GDM1 (cell line): ENCODE measurements around the gene EXOSC9.
A peak's percentile ranks its signal among the peaks of the same experiment; 100 is the strongest.

Source experiments
- DNase-seq: peaks from one replicate; lab custom pipeline; 2025; lab: John Stamatoyannopoulos, UW

Gene EXOSC9

DNA sequence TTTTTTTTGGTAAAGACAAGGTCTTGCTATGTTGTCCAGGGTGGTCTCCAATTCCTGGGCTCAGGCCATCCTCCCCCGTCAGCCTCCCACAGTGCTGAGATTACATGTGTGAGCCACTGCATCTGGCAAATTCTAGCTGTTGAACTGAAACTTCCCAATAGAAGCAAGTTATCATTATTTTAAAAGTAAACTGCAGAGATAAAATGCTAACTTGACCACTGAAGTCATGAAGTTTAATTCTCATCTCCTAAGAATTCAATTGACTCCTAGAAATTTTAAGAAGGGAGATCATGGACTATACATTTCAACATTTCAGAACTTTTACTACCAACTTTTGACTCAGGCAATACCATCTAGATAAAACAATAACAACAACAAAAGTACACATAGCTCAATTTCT is 11.7 kb upstream of the EXOSC9 start:
- no peak for DNase-seq

DNA sequence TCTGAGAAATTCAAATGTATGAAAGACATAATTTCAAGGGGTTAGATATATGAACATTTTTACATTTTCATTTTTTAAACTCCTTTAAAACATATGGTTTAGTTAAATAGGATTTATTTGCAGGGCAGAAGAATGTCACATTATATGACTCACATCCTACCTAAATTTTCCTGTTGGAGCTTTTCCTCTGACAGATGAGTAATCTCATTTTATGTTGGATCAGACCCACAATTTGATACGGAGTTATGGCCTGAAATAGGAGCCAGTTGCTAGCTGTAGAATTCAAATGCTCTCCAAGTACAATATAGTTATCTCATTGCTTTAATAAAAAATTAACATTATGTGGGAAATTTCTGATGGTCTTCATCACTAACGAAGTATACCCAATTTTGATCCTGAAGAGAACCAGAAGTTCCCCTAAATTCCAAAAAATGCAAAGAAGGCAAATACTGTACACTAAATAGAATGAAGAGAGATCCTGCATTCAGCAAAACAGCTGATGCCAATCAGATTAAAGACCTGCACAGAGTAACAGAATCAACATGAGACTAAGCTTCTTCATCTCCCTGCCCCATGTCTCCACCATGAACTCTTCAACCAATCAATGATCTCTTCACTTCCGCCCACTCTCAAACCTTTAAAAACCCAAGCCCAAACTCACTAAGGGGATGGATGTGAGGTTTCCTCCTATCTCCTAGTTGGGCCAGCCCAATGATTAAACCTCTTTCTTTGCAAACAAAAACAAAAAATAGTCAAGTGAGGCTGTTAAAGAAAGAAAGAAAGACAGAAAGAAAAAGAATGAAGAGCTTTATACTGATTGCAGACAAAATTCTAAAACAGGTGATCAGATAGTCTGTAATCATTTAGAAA is 10.9 kb upstream of the EXOSC9 start:
- no peak for DNase-seq

DNA sequence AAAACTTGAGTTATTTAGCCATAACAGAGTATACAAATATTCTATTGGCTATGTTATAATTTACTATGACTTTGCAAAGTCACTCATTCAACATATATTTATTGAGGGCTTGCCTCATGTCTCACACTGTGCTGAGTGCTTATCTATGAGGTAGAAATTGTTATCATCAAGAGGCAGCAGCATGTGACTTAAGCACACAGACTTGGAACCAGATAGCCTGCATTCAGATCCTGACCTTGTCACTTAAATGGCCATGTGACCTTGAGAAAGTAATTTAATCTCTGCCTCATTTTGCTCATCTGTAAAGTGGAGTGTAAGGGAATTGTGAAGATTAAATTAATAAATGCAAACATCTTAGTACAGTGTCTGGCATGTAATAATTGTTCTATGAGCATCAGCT is 10.1 kb upstream of the EXOSC9 start:
- no peak for DNase-seq

DNA sequence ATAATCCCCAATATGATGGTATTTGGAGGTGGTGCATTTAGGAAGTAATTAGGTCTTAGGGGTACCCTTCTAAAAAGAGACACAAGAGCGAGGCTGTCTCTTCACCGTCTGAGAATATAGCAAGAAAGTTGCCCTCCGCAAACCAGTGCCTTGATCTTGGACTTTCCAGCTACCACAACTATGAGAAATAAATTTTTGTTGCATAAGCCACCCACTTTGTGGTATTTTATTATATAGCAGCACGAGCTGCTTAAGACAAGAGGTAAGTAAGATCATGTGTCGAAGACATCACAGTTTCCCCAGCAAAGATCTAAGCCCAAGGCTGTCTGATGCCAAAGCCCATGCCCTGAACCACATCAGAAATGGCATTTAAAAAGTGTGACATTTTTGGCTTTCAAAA is 9.6 kb upstream of the EXOSC9 start:
- DNase-seq, result no peak

DNA sequence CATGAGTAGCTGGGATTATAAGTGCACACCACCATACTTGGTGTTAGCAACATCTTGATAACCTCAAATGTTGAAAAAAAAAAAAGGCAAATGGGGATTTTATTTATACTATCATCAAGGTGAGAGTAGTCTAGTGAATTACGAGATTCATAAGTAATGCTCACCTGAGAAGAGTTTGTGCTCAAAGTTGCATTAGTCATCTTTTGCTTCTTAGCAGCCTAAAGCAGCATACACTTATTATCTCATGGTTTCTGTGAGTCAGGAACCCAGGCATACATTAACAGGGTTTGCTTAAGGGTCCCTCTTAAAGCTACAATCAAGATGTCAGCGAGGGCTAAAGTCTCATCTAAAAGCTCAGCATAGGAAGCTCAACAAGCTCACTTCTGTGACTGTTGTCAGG is 8.2 kb upstream of the EXOSC9 start:
- DNase-seq, result no peak

DNA sequence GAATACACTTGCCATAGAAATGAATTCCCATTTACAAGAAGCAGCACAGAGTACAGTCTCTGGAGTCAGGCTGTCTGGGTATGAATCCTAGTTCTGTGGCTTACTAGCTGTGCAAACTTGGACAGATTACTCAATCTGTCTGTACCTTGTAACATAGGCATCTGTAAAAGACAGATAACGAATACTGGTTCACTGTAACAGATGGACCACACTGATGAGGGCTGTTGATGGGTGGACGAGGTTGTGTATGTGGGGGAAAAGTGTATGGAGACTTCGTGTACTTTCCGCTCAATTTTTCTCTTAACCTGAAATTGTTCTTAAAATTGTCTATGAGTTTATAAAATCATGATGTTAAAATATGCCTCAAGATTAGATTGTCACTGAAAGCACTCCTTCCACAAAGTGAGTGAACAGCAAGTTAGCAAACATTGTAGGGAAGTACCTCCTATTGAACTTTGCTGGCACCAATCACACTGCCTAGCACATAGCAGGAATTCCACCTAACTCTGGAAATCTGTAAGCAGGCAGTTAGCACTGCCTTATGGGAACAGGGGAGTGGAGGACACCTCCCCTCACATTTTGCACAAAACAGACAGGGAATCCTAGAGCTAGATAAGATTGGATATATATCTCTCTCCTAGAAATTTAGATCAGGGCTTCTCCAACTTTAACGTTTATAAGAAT is 6.5 kb upstream of the EXOSC9 start:
- DNase-seq, result no peak

DNA sequence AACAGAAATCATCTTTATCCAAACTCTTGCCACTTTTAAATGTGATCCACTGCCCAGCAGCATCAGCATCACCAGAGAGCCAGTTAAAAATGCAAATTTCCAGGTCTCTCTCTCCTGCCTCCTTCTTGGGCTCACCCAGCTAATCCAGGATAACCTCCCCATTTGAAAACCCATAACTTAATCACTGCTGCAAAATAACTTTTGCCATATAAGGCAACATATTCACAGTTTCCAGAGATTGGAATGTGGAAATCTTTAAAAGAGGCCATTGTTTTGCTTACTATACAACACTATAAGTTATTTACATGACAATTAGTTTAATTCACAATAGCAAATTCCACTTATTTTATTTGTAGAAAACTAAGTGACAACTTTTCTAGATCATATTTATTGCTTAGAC is 4.8 kb upstream of the EXOSC9 start:
- DNase-seq, result no peak

DNA sequence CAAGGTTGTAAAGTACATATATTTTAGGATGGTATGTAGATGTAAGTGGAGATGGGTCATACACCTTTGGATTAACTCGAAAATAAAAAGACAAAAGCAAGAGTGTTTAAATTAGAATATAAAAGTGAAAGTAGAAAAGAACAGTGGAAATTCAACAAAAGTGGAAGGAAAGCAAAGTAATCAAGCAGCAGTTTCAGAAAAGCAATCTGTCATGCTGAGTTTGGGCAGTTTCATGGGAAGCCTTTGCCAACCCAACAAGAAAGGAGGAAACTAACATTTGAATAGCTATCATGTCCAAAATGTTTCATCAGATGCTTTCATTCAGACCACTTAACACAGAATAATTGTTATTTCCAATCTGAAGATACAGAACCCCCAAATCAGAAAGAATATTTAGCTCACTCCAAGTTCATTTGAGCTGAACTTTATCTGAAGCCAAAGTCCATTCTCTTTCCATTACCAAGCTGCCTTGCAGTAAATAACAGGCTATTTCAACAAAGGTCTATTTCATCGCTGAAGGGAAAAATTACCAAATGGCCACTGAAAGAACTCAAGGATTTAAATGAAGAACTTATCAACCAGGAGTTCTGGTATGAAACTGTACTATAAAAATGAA is 1.8 kb upstream of the EXOSC9 start:
- no peak for DNase-seq

DNA sequence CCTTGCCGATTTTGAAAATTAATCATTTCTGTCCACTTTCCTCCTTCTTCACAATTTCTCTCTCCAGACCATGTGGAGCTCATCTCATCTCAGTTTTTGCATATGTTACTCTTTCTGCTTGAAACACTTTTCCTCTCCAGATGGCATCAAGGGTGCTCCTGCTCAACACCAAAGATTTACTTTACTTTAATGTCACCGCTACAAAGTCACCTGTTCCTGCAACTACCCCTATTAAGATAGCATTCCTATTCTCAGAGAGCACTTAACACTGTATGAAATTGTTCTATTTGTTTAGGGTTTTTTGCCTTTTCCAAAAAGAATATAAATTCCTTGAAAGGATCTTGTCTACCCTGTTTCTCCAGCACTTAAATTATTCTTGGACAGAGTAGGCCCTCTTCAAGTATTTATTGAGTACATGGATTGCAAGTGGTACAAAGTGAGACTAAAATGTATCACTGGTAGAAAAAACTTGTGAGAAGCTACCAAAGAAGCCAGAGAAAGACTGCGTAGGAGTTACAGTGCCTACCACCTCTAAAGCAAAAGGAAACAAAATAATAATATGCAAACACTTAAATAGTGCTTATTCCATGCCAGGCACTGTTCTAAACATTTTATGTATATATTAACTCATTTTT is 1.1 kb upstream of the EXOSC9 start:
- DNase-seq, result no peak

DNA sequence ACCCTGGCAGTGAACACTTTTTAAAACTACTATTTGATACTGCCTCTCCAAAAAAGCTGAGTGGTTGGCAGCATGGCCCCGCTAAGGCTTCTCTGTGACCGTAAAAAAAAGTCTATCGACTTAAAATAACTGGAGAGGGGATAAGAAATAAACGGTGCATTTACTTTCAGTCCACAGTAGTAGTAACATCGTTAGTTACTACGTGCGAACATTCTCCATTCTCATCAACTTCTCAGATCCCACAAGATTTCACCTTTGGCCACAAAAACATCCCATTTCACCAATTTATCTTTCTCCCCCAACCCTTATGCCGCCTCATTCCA is 524 bp upstream of the EXOSC9 start:
- no peak for DNase-seq

DNA sequence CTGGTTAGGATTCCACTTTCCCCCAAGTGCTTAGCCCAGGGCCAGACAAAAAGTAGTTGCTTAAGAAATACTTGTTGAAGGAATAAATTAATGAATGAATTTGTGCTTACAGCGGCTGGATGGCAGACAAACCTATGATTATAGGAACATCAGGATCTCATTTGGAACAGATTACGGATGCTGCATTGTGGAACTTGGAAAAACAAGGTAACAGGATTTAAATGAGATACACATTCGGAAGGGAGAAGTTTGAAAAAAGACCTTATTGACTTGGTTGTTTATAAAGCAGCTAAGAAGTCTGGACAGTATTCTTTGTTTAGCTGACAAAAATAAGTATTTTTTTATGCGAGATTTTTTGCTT is 572 bp downstream of the EXOSC9 start:
- DNase-seq, result no peak

DNA sequence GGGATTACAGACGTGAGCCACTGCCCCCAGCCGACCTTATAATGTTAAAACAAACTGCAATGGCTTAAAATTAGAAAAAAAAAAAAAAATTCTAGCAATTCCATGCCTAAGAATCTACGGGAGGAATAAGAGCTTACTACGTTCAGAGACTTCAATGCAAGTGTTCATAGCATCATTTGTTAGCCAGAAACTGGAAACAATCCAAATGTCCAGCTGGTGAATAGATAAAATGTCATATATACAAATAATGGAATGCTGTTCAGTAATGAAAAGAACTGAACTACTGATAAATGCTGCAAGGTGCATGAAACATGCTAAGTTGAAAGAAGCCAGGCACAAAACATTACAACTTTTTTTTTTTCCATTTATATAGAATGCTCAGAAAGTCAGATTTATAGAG is 5.3 kb downstream of the EXOSC9 start:
- no peak for DNase-seq

DNA sequence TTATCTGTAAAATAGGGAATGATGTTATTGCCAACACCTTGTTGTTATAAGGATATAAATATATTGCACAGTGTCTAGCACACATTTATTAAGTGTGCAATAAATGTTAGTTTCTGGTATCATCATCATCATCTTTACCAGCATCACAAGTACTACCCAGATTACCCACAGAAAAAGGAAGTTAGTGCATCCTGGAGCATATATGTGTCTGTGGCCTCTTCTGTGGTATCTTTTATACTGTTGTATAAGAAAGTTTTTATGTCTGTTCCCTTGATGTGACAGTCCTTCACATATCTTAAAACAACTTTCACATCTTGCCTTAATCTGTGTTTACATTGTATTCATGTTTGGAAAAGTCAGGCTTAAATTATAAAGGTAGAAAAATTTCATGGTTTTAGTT is 10.0 kb downstream of the EXOSC9 start:
- no peak for DNase-seq

DNA sequence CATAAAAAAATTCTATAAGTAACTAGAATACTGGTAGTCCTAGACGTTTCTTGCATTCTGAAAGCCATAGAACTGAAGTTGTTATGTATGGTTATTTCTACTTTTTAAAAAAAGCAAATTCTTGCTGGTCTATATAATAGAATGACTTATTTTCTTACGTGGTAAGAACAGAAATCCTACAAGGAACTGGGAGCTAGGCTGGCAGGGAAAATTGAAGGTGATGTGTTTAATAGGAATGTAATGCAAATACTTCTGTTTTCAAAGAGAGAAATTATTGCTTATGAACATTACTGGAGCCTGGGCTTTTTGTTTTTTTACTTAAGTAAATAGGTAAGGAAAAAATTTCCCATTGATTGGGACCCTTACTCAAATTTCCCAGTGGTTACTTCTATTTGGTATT is 13.6 kb downstream of the EXOSC9 start:
- no peak for DNase-seq

DNA sequence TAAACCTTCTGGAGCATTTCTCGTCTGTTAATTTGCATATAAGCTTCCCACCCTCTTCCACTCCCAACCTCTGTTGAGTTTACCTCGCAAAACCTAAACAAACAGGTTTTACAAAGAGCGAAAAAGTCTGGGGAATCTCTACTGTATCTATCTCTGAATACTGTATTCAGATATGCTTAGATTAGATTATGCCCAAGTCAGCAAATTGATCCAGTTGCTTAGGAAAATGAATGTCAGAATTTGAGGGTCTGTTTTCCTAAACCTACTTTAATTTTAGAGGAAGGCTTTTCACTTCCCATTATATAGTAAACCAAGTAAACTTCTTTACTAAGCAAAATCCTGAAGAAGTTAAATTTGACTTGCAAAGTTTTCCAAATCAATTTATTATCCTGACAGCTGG is 15.9 kb downstream of the EXOSC9 start:
- DNase-seq, result no peak

DNA sequence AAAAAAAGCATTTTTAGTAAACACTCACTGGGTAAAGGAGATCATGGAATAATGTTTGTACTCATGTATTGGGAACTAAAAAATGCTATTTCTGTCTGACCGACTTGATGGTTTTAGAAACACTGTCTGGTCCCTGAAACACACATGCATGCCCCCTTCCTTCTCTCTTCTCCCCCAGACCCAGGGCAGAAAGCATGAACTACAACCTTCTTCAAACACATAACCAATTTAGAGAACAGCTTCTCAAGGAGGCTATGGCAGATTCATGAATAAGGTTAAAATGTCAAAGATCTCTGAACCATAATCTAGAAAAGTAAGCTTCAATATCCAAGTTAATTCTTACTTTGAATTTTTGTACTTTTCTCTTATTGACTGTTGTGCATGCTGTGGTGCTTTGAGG is 16.6 kb downstream of the EXOSC9 start:
- no peak for DNase-seq

DNA sequence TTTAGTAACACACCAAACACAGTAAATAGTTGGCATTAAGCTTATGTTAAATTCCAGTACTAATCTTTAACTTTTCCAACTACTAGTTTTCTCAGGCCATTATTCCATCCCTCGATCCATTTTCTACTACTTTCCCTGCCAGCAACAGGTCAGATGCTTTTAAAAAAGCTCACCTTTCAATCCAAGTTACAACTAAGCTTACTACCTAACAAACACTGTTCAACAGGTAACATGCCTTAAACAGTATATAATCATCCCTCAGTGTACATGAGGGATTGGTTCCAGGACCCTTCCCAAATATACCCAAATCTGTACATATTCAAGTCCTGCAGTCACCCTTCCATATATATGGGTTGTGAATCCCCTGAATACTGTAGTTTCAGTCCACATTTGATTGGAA is 17.1 kb downstream of the EXOSC9 start:
- no peak for DNase-seq

DNA sequence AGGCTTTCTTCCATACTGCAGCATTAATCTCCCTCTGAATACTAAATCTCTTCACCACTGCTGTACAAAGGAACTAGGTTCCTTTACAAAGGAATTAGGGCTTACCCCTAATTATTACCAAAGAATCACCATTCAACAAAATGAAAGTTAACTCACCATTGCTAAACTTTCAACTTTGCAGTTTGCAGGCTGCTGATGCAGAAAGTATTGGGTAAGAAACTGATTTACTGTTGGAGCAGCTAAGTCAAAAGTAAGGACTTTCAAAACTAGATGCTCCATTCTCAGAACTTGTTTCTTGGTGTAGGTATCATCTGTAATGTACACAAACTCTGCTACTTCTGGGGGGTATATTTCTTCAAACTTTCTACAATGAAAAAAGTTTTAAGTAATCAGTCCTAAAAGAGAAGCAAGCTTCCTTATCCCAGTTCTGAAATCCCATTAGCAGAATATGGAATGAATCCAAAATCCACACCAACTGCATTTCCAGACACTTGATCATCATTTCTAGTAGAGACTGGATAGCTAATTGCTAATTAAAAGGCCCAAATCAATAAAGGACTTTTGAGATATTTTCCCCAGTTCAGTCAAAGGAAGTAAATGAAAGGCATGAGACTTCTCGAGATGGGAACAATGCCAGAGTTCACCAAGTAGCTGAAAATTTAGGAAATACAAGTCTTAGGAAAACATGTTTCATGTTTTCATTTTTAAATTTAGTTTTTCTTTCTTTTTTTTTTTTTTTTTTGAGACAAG is 18.3 kb downstream of the EXOSC9 start:
- no peak for DNase-seq

DNA sequence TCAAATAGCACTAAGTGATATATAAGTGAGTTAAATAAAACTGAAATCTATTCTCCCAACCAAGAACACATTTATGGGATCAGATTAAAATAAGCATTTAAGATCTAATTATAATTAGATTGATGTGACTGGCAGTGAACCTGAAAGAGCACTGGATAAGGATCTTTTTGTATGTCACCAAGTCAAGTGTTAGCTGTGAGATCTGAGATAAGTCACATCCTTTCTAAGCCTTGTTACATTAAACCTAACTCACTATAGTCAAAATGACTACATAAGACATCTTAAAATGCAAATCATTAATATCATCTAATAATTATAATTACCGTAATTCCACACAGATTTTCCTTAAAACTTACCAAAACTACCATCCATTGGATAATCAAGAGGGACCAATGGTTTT is 20.9 kb downstream of the EXOSC9 start:
- no peak for DNase-seq

DNA sequence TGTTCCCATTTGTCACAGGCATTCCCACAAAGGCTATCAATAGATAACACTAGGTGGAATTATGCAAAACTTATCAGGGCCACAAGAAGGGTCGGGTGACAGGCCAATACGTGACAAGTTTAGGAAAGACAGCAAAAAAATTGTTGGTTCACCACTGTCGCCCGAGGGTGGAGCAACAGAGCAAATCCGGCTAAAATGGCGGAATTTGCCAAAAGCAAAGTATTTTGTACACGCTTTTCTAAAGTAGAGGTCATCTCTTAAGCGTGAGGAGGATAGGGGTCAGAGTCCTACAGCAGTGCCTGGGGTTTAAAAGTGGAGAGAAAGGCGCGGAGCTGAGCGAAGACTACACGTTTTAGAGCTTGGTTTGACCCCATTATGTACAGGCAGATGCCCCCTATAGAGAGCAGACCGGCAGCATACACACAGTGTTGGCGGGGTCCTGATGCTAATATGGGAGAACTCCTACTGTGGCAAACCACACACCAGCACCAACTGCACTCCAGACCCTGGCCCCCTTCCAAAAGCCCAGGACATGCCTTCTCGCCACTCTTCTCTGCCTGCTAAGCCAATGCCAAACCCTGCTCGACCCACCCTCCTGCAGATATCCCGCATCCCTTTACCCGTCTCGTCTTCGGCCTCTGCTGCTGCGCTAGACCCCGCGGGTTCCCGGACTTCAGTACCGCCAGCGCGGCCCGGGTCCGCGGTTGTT is 21.8 kb downstream of the EXOSC9 start:
- peak; percentile 12 for DNase-seq

DNA sequence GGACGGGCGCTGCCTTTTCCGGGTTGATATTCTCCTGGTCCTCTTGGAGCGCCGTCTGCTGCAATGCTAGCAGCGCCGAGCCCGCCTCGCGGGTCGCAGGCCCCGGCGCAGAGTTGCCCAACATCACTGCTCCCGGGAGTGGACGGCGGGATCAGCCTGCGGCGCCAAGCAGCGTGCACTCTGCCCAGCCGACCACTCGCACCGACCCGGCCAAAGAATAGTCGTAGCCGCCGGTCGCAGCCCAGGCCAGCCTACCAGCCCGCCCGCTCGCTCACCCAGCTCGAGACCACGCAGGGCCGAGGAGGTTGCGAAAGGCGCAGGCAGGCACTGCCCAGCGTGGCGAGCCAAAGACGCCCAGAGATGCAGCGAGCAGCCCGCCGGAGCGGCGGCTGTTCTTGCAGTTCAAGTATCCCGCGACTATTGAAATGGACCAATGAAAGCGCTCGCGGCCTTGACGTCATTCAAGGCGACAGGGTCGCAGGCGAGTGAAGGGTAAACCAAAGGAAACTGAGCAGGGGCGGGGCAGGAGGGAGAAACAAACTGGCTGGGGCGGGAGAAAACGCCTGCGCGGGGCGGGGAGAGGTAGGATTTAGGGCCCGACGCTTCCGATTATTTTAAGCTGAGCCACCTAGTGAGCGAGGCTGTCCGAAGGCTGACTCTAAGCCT is 22.5 kb downstream of the EXOSC9 start, which contains the start of gene CCNA2:
Gene CCNA2, minus strand, starts transcription at position 379 of the 666 bp plus-strand sequence. Its CDS starts 255 bp downstream, at position 124.
- DNase-seq, result peak; percentile 94
